GM21717 (cell line): Measurements from ENCODE around the gene SMIM22.
A peak's percentile ranks its signal among the peaks of the same experiment; 100 is the strongest.
"Not testable (repeated sequence)": the region's sequence is repeated elsewhere in the genome, so short reads cannot be mapped to it uniquely, and the experiment has no call there.

Experiments used
- ATAC-seq: cut with Tn5 transposase; IDR thresholded peaks from one replicate; pipeline ENCODE4 v1.9.1; 2021; ENCODE audit warnings: mild to moderate bottlenecking, moderate library complexity; ENCODE audit not compliant: unreplicated experiment

The SMIM22 gene

DNA sequence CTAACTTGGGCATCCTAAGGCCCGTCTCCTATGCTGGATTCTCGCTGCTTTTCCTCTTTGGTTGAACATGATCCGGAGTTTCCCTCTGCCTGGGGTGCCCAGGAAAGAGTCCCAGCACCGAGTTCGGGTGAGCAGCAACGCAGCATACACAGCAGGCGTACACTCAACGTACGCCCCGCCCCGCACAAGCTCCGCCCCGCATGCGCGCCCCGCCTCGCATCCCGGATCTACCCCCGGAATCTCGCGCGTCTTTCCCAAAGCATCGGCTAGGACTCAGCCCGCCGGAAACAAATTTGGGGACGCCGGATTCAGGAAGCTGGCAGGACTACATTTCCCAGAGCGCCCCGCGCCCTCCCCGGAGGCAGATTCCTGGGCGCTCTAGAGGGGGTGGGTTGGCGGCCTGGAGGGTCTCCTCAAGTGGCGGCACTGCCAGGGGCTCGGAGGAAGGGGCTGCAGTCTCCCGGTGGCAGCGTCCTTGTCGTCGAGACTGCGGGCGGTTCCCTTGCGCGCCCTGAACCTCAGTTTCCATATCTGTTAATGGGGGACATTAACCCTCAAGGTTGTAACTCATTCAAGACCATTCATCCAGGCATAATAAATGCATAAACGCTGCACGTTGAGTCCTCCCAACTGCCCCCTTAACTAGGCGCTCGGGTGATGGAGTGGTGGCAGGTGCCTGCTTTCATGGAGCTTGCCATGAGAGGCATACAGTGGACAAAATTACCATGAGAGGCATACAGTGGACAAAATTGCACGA is 26.4 kb upstream of the SMIM22 start:
- ATAC-seq: peak; percentile 54

GRCh38 chr16:4769306-4769638 is 25.9 kb upstream of the SMIM22 start:
- ATAC-seq: no peak

GRCh38 chr16:4771646-4772045 is 23.5 kb upstream of the SMIM22 start:
- ATAC-seq: no peak

GRCh38 chr16:4772351-4772750 is 22.8 kb upstream of the SMIM22 start:
- ATAC-seq: no peak

- ATAC-seq: no peak
Measured at GRCh38 chr16:4775005-4775404, 20.2 kb upstream of the SMIM22 start.

- ATAC-seq: no peak
Measured at GRCh38 chr16:4776141-4776705, 18.9 kb upstream of the SMIM22 start.

DNA sequence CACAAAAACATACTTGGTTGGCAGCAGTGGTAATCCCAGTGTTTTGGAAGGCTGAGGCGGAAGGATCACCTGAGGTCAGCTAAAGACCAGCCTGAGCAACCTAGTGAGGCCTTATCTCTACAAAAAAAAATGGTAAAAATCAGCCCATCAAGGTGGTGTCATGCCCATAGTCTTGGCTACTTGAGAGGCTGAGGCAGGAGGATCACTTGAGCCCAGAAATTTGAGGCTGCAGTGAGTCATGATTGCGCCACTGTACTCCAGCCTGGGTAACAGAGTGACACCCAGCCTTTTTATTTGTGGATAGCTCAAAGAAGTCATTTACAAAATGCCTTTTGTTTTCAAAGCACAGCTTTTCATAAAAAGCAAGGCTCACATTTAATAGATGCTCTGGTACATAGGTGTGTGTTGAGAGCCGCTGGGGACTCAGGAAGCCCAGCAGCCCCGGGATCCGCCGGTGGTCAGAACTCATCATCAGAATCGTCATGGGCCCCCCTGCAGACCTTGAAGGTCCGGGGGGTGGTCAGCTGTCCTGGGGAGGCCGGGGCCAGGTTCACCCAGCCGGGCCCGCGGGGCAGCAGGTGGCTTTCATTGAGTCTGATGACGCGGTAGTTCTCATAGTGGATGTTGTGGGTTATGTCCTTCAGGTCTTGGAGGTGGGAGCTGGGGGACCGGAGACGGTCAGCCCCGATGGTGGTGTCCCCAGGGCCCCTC is 17.7 kb upstream of the SMIM22 start:
- ATAC-seq: no peak

GRCh38 chr16:4778050-4778392 is 17.1 kb upstream of the SMIM22 start:
- ATAC-seq: no peak

DNA sequence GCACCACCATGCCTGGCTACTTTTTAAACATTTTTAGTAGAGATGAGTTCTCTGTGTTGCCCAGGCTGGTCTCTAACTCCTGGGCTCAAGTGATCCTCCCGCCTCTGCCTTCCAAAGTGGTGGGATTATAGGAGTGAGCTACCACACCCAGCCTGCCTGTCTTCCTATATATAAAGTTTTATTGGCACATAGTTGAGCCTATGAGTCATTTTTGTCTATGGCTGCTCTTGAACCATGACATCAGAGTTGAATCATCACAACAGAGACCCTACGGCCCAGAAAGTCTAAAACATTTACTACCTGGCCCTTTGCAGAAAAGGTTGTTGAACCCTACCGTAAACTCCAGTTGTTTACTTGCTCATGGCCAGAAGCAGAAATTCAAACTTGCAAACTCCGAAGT is 14.9 kb upstream of the SMIM22 start:
- ATAC-seq: no peak

GRCh38 chr16:4783251-4783950 is 11.8 kb upstream of the SMIM22 start:
- no peak for ATAC-seq

DNA sequence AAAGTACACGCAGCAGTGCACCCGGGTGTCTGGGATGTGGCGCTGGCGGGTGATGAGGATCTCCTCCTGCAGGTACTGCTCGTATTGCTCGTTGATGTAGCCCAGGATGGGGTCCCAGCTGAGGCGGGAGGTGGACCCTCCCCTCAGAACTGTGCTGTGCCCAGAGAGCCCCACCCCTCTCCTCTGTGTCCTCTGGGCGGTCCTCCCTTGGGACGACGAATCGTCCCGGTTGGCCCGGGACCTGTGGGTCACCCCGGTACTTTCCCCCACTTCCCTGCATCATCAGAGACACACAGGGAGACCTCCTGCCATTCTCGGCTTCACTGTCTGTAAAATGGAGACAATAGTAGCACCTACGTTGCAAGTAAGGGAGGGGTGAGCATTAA is 11.2 kb upstream of the SMIM22 start:
- no peak for ATAC-seq

DNA sequence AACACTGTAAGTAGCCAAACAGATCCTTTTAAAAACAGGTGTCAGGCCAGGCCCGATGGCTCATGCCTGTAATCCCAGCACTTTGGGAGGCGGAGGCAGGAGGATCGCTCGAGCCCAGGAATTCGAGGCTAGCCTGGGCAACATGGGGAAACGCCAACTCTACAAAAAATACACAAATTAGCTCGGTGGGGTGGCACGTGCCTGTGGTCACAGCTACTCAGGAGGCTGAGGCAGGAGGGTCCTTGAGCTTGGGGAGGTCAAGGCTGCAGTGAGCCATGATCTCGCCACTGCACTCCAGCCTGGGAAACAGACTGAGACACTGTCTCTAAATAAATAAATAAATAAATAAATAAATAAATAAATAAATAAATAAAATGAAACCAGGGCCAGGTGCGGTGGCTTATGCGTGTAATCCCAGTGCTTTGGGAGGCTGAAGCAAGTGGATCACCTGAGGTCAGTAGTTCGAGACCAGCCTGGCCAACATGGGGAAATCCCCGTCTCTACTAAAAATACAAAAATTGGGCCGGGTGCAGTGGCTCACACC is 10.7 kb upstream of the SMIM22 start:
- ATAC-seq: not testable (repeated sequence)

GRCh38 chr16:4785758-4786433 is 9.3 kb upstream of the SMIM22 start:
- no peak for ATAC-seq

DNA sequence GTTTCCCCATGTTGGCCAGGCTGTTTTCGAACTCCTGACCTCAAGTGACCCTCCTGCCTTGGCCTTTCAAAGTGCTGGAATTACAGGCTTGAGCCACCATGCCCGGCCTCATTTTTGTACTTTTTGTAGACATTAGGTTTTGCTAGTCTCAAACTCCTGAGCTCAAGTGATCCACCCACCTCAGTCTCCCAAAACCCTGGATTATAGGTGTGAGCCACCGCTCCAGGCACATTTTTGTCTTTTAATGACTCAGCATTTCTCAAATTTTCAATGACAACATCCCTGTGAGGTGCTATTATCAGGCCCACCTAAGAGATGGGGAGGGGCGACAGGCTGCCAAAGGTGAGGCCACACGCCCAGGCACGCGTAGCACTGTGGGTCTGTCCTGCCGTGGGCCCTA is 8.1 kb upstream of the SMIM22 start:
- ATAC-seq: no peak

- no peak for ATAC-seq
Measured at GRCh38 chr16:4787627-4788482, 7.3 kb upstream of the SMIM22 start, which contains the start of gene SEPTIN12. SEPTIN12 (minus strand) TSS chr16:4788345; CDS start chr16:4787645, 700 bp downstream.

DNA sequence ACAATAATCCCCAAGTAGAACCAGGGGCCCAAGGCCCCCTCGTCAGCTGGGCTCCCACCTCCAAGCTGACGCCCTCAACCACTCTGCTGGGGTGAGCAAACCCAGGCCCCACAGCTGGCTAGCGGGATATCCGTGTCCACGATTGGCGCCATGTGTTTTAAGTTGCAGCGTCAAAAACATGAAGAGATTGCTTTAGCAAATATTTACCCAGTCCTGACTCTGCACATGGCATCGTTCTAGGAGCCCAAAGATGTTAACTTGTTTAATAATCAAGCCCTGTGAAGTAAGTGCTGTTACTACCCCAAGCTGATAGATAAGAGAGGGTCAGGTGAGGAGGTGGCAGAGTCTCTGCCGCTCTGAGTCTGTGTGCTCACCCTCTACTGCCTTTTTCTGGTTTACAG is 6.7 kb upstream of the SMIM22 start:
- no peak for ATAC-seq

GRCh38 chr16:4788910-4789309 is 6.3 kb upstream of the SMIM22 start:
- ATAC-seq: no peak

DNA sequence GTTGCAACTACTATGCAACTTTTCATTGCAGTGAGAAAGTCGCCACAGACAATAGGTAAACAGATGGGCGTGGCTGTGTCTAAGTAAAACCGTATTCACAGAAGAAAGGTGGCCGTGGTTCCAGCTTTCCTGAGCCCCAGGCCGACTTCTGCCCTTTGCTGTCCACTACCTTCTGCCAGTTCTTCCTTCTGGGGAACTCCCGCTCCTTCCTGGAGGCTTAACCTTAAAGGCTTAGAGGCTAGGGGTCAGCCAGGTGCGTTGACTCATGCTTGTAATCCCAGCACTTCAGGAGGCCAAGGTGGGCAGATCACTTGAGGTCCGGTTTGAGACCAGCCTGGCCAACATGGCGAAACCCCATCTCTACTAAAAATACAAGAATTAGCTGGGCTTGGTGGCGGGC is 4.9 kb upstream of the SMIM22 start:
- no peak for ATAC-seq

GRCh38 chr16:4790871-4791270 is 4.3 kb upstream of the SMIM22 start:
- ATAC-seq: no peak

DNA sequence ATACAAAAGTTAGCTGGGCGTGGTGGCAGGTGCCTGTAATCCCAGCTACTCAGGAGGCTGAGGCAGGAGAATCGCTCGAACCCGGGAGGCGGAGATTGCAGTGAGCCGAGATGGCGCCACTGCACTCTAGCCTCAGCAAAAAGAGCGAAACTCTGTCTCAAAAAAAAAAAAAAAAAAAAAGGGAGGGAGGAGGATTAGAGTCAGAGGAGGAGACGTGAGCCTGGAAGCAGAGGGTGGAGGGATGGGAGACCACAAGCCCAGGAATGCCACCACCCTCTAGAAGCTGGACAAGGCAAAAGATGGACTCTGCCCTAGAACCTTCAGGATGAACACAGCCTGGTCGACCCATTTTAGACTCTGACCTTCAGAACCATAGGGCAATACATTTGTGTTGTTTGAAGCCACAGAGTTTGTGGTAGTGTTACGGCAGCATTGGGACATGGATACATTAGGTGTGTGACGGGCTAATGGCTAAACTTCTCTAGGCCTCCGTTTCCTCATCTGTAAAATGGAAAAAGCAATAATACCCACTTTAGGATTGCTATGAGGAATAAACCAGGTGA is 2.1 kb upstream of the SMIM22 start:
- no peak for ATAC-seq
